DMS153 treated with DMSO at 0.1 percent for 48 hours (cell line): ENCODE results near the gene ATXN1.
A peak's percentile ranks its signal among the peaks of the same experiment; 100 is the strongest.

Experiments
- DNase-seq: peaks from one replicate; lab custom pipeline; 2025; ENCODE audit not compliant: unreplicated experiment; lab: John Stamatoyannopoulos, UW

The ATXN1 gene

GRCh38 chr6:16355699-16356446 is 405.4 kb downstream of the ATXN1 start:
- DNase-seq = no peak

- no peak for DNase-seq
Observed at GRCh38 chr6:16355238-16355637, 406.0 kb downstream of the ATXN1 start.

GRCh38 chr6:16354692-16355091 is 406.6 kb downstream of the ATXN1 start:
- DNase-seq = no peak

- no peak for DNase-seq
Observed at GRCh38 chr6:16352821-16353438, 408.3 kb downstream of the ATXN1 start.

- DNase-seq = no peak
Observed at GRCh38 chr6:16352258-16352635, 409.0 kb downstream of the ATXN1 start.

- DNase-seq = no peak
Observed at GRCh38 chr6:16349544-16349943, 411.7 kb downstream of the ATXN1 start.

- DNase-seq = no peak
Observed at GRCh38 chr6:16346831-16347230, 414.4 kb downstream of the ATXN1 start.

GRCh38 chr6:16345449-16346330 is 415.6 kb downstream of the ATXN1 start:
- peak; percentile 18 for DNase-seq

- DNase-seq = no peak
Observed at GRCh38 chr6:16344756-16345155, 416.5 kb downstream of the ATXN1 start.

GRCh38 chr6:16343593-16343992 is 417.7 kb downstream of the ATXN1 start:
- DNase-seq = no peak

- DNase-seq = no peak
Observed at GRCh38 chr6:16339265-16339587, 422.0 kb downstream of the ATXN1 start.

- no peak for DNase-seq
Observed at GRCh38 chr6:16338577-16339264, 422.5 kb downstream of the ATXN1 start.

GRCh38 chr6:16337295-16337975 is 423.8 kb downstream of the ATXN1 start:
- no peak for DNase-seq

GRCh38 chr6:16336911-16337294 is 424.4 kb downstream of the ATXN1 start:
- DNase-seq = no peak

GRCh38 chr6:16336056-16336818 is 425.0 kb downstream of the ATXN1 start:
- no peak for DNase-seq

- DNase-seq = no peak
Observed at GRCh38 chr6:16335176-16335575, 426.1 kb downstream of the ATXN1 start.

- DNase-seq = no peak
Observed at GRCh38 chr6:16334671-16335070, 426.6 kb downstream of the ATXN1 start.

GRCh38 chr6:16333580-16333979 is 427.7 kb downstream of the ATXN1 start:
- DNase-seq = no peak

- DNase-seq = peak; percentile 78
Observed at GRCh38 chr6:16332175-16332542, 429.1 kb downstream of the ATXN1 start.
